ENCODE results near the gene DNAH1. TPM values are rescaled to one million over a fixed set of nuclear protein-coding genes. Genes with fewer than 3 reads are reported as not detected.
"Not testable (repeated sequence)": the region's sequence is repeated elsewhere in the genome, so short reads cannot be mapped to it uniquely, and the experiment has no call there.

Gene DNAH1
- total RNA-seq, 1 donor from 2014 or later = 7.3 TPM

GRCh38 chr3:52328536-52329080 lies 12.5 kb downstream of the DNAH1 start:
- Mint-ChIP-seq H3K4me3 (no peak overlapping the region), H3K4me1 (ENCODE audit: unreplicated experiment) (no peaks in the 10 kb centered on the region), H3K36me3 (no peaks in the 10 kb centered on the region), H3K27me3 (no peaks in the 10 kb centered on the region), H3K9me3 (no peaks in the 10 kb centered on the region), H3K27ac (no peak overlapping the region)
- TF ChIP-seq CTCF (conservative IDR thresholded peaks at IDR 0.05) = no peak
- DNase-seq (ENCODE audit: extremely low spot score, unreplicated experiment) = no peak

- peak overlapping the region; percentile 39 for H3K27ac Mint-ChIP-seq
- no peaks in the 10 kb centered on the region for H3K36me3 Mint-ChIP-seq
- TF ChIP-seq CTCF (conservative IDR thresholded peaks at IDR 0.05) = no peak
- no peaks in the 10 kb centered on the region for H3K4me1 Mint-ChIP-seq (ENCODE audit: unreplicated experiment)
- H3K9me3 Mint-ChIP-seq = no peaks in the 10 kb centered on the region
- H3K27me3 Mint-ChIP-seq = no peaks in the 10 kb centered on the region
- DNase-seq (ENCODE audit: extremely low spot score, unreplicated experiment) = no peak
- no peak overlapping the region for H3K4me3 Mint-ChIP-seq
Measured at GRCh38 chr3:52330194-52330805, 14.2 kb downstream of the DNAH1 start.

GRCh38 chr3:52331091-52331490 lies 15.0 kb downstream of the DNAH1 start:
- no peak overlapping the region for H3K27ac Mint-ChIP-seq
- no peaks in the 10 kb centered on the region for H3K27me3 Mint-ChIP-seq
- H3K4me3 Mint-ChIP-seq = no peak overlapping the region
- TF ChIP-seq CTCF (conservative IDR thresholded peaks at IDR 0.05) = no peak
- no peak for DNase-seq (ENCODE audit: extremely low spot score, unreplicated experiment)
- H3K9me3 Mint-ChIP-seq = no peaks in the 10 kb centered on the region
- H3K4me1 Mint-ChIP-seq (ENCODE audit: unreplicated experiment) = no peaks in the 10 kb centered on the region
- no peaks in the 10 kb centered on the region for H3K36me3 Mint-ChIP-seq

- no peak for TF ChIP-seq CTCF (conservative IDR thresholded peaks at IDR 0.05)
- Mint-ChIP-seq H3K4me3 (no peak overlapping the region), H3K4me1 (ENCODE audit: unreplicated experiment) (no peaks in the 10 kb centered on the region), H3K9me3 (no peaks in the 10 kb centered on the region), H3K36me3 (no peaks in the 10 kb centered on the region), H3K27me3 (no peaks in the 10 kb centered on the region), H3K27ac (no peak overlapping the region)
- DNase-seq (ENCODE audit: extremely low spot score, unreplicated experiment) = no peak
Measured at GRCh38 chr3:52331906-52332305, 15.8 kb downstream of the DNAH1 start.

GRCh38 chr3:52333869-52334557 lies 17.9 kb downstream of the DNAH1 start:
- Mint-ChIP-seq H3K4me1 (ENCODE audit: unreplicated experiment) (no peaks in the 10 kb centered on the region), H3K9me3 (no peaks in the 10 kb centered on the region), H3K27me3 (no peaks in the 10 kb centered on the region), H3K36me3 (no peaks in the 10 kb centered on the region), H3K4me3 (no peak overlapping the region), H3K27ac (no peak overlapping the region)
- DNase-seq (ENCODE audit: extremely low spot score, unreplicated experiment) = no peak
- TF ChIP-seq CTCF (conservative IDR thresholded peaks at IDR 0.05) = no peak

- not testable (repeated sequence) for H3K4me1 Mint-ChIP-seq (ENCODE audit: unreplicated experiment); H3K4me3 Mint-ChIP-seq; H3K36me3 Mint-ChIP-seq; H3K9me3 Mint-ChIP-seq; DNase-seq (ENCODE audit: extremely low spot score, unreplicated experiment); H3K27ac Mint-ChIP-seq; H3K27me3 Mint-ChIP-seq
Measured at GRCh38 chr3:52338131-52338530, 22.0 kb downstream of the DNAH1 start.

All from type B pancreatic cell (in vitro differentiated cells).